GM19238 (cell line): Measurements from ENCODE around the gene ALDH18A1.

Source experiments
- DNase-seq: peaks from one replicate; pipeline ENCODE4 v3.0.0; 2011; ENCODE audit warnings: low spot score; ENCODE audit not compliant: insufficient read length

Gene ALDH18A1

GRCh38 chr10:95579835-95580535 is 76.5 kb downstream of the ALDH18A1 start:
- DNase-seq, result no peak

GRCh38 chr10:95579292-95579691 is 77.2 kb downstream of the ALDH18A1 start:
- DNase-seq, result no peak

- DNase-seq, result no peak
Measured at GRCh38 chr10:95578619-95579018, 77.9 kb downstream of the ALDH18A1 start.

GRCh38 chr10:95574649-95575365 is 81.7 kb downstream of the ALDH18A1 start:
- no peak for DNase-seq

GRCh38 chr10:95573964-95574604 is 82.4 kb downstream of the ALDH18A1 start:
- no peak for DNase-seq

- DNase-seq, result no peak
Measured at GRCh38 chr10:95573527-95573926, 83.0 kb downstream of the ALDH18A1 start.

GRCh38 chr10:95572131-95572820 is 84.2 kb downstream of the ALDH18A1 start:
- no peak for DNase-seq

GRCh38 chr10:95571390-95571789 is 85.1 kb downstream of the ALDH18A1 start:
- DNase-seq, result no peak

GRCh38 chr10:95569368-95569767 is 87.1 kb downstream of the ALDH18A1 start:
- DNase-seq, result no peak

- DNase-seq, result no peak
Measured at GRCh38 chr10:95567903-95568630, 88.4 kb downstream of the ALDH18A1 start.

- DNase-seq, result no peak
Measured at GRCh38 chr10:95566136-95566535, 90.4 kb downstream of the ALDH18A1 start.

- DNase-seq, result no peak
Measured at GRCh38 chr10:95565336-95565735, 91.2 kb downstream of the ALDH18A1 start.

GRCh38 chr10:95564291-95564690 is 92.2 kb downstream of the ALDH18A1 start:
- no peak for DNase-seq

GRCh38 chr10:95562341-95562965 is 94.1 kb downstream of the ALDH18A1 start:
- DNase-seq, result no peak

GRCh38 chr10:95561864-95562177 is 94.7 kb downstream of the ALDH18A1 start:
- no peak for DNase-seq

GRCh38 chr10:95561177-95561863 is 95.2 kb downstream of the ALDH18A1 start, which contains the start of gene SORBS1:
Gene SORBS1 (minus strand): TSS chr10:95561371. CDS start chr10:95441135, 120,236 bp downstream.
- DNase-seq, result peak; percentile 96

GRCh38 chr10:95560278-95561176 is 96.0 kb downstream of the ALDH18A1 start:
- DNase-seq, result peak; percentile 43

- DNase-seq, result no peak
Measured at GRCh38 chr10:95559896-95560277, 96.6 kb downstream of the ALDH18A1 start.

GRCh38 chr10:95559471-95559870 is 97.0 kb downstream of the ALDH18A1 start:
- DNase-seq, result no peak
